ENCODE data around the gene PIP5K1C. TPM values are rescaled to one million over a fixed set of nuclear protein-coding genes. Genes with fewer than 3 reads are reported as not detected.

The PIP5K1C gene
- polyA plus RNA-seq, 1 donor (not counting 4 experiments of a cell fraction or from before 2014, with no cell fraction given) = 3.6 TPM

GRCh38 chr19:3646336-3647092 lies 53.8 kb downstream of the PIP5K1C start:
- dilution Hi-C loops (cut with MboI; ENCODE audit: extremely low pct_ligation_motif_present, low sequenced_read_pairs) = no loop called here
- peaks cover 0 to 19% of the 10 kb centered on the region in 2 experiments for H3K36me3 ChIP-seq (ENCODE audit: control insufficient read depth in 2 of 2, extremely low read depth in 1 of 2, insufficient read depth in 2 of 2, low read length in 2 of 2)
- no peak overlapping the region for H3K27ac ChIP-seq (ENCODE audit: control insufficient read depth, insufficient read depth, low read length)
- no peak for FAIRE-seq
- no peaks in the 10 kb centered on the region for H3K27me3 ChIP-seq (ENCODE audit: control insufficient read depth, extremely low read depth, insufficient read depth, low read length)
- DNase-seq (ENCODE audit: low read depth, low spot score) = no peak
- no peaks in the 10 kb centered on the region for H3K9me3 ChIP-seq (ENCODE audit: control insufficient read depth, low read depth, low read length)
- H3K4me1 ChIP-seq (ENCODE audit: control insufficient read depth, extremely low read depth, insufficient read depth, low read length) = no peaks in the 10 kb centered on the region
- no peaks in the 10 kb centered on the region for H3K9me1 ChIP-seq (ENCODE audit: control insufficient read depth, extremely low read depth, insufficient read depth, low read length)
- H3K9ac ChIP-seq (ENCODE audit: control insufficient read depth, extremely low read depth, insufficient read depth, low read length) = no peak overlapping the region
- no peak overlapping the region for H3K4me2 ChIP-seq (ENCODE audit: control insufficient read depth, extremely low read depth, insufficient read depth, low read depth, low read length)
- no peak for TF ChIP-seq EZH2 (IDR thresholded peaks at IDR 0.05; ENCODE audit: low read length)
- no peaks in the 10 kb centered on the region for H4K20me1 ChIP-seq (ENCODE audit: control insufficient read depth, extremely low read depth, insufficient read depth, low read length)
- H2AFZ ChIP-seq (ENCODE audit: control insufficient read depth, low read length) = no peak overlapping the region
- H3K79me2 ChIP-seq (ENCODE audit: control insufficient read depth, insufficient read depth, low read length) = no peaks in the 10 kb centered on the region
- no peak overlapping the region for H3K4me3 ChIP-seq (ENCODE audit: control insufficient read depth in 2 of 3, extremely low read depth in 1 of 3, insufficient read depth in 2 of 3, low read depth in 1 of 3, low read length in 3 of 3)

- no peaks in the 10 kb centered on the region for H3K27me3 ChIP-seq (ENCODE audit: control insufficient read depth, extremely low read depth, insufficient read depth, low read length)
- no peak for FAIRE-seq
Observed at GRCh38 chr19:3645726-3646125, 54.5 kb downstream of the PIP5K1C start.

GRCh38 chr19:3645067-3645396 lies 55.2 kb downstream of the PIP5K1C start:
- H3K27ac ChIP-seq (ENCODE audit: control insufficient read depth, insufficient read depth, low read length) = no peak overlapping the region
- H3K9me1 ChIP-seq (ENCODE audit: control insufficient read depth, extremely low read depth, insufficient read depth, low read length) = no peaks in the 10 kb centered on the region
- H3K27me3 ChIP-seq (ENCODE audit: control insufficient read depth, extremely low read depth, insufficient read depth, low read length) = no peaks in the 10 kb centered on the region
- no peak for DNase-seq (ENCODE audit: low read depth, low spot score)
- FAIRE-seq = no peak
- H3K4me3 ChIP-seq (ENCODE audit: control insufficient read depth in 2 of 3, extremely low read depth in 1 of 3, insufficient read depth in 2 of 3, low read depth in 1 of 3, low read length in 3 of 3) = no peak overlapping the region
- H2AFZ ChIP-seq (ENCODE audit: control insufficient read depth, low read length) = no peak overlapping the region
- H3K36me3 ChIP-seq (ENCODE audit: control insufficient read depth in 2 of 2, extremely low read depth in 1 of 2, insufficient read depth in 2 of 2, low read length in 2 of 2) = peaks cover 0 to 16% of the 10 kb centered on the region in 2 experiments
- H3K79me2 ChIP-seq (ENCODE audit: control insufficient read depth, insufficient read depth, low read length) = no peaks in the 10 kb centered on the region
- no peaks in the 10 kb centered on the region for H3K4me1 ChIP-seq (ENCODE audit: control insufficient read depth, extremely low read depth, insufficient read depth, low read length)
- H3K9me3 ChIP-seq (ENCODE audit: control insufficient read depth, low read depth, low read length) = no peaks in the 10 kb centered on the region
- dilution Hi-C loops (cut with MboI; ENCODE audit: extremely low pct_ligation_motif_present, low sequenced_read_pairs) = no loop called here
- no peak overlapping the region for H3K4me2 ChIP-seq (ENCODE audit: control insufficient read depth, extremely low read depth, insufficient read depth, low read depth, low read length)
- no peak overlapping the region for H3K9ac ChIP-seq (ENCODE audit: control insufficient read depth, extremely low read depth, insufficient read depth, low read length)
- TF ChIP-seq EZH2 (IDR thresholded peaks at IDR 0.05; ENCODE audit: low read length) (no peak), CTCF (optimal IDR thresholded peaks at IDR 0.05 in 1 of 3, IDR thresholded peaks at IDR 0.05 in 1 of 3, conservative IDR thresholded peaks at IDR 0.05 in 1 of 3; ENCODE audit: extremely low read depth in 1 of 3, insufficient read depth in 2 of 3, low read length in 3 of 3) (no peak)
- no peaks in the 10 kb centered on the region for H4K20me1 ChIP-seq (ENCODE audit: control insufficient read depth, extremely low read depth, insufficient read depth, low read length)

More at GRCh38 chr19:3645726-3646125, 54.5 kb downstream of the PIP5K1C start:
- Histone ChIP-seq H4K20me1 (ENCODE audit: control insufficient read depth, extremely low read depth, insufficient read depth, low read length) (no peaks in the 10 kb centered on the region), H3K4me2 (ENCODE audit: control insufficient read depth, extremely low read depth, insufficient read depth, low read depth, low read length) (no peak overlapping the region), H3K36me3 (ENCODE audit: control insufficient read depth in 2 of 2, extremely low read depth in 1 of 2, insufficient read depth in 2 of 2, low read length in 2 of 2) (peaks cover 0 to 16% of the 10 kb centered on the region in 2 experiments), H2AFZ (ENCODE audit: control insufficient read depth, low read length) (no peak overlapping the region), H3K4me3 (ENCODE audit: control insufficient read depth in 2 of 3, extremely low read depth in 1 of 3, insufficient read depth in 2 of 3, low read depth in 1 of 3, low read length in 3 of 3) (no peak overlapping the region), H3K79me2 (ENCODE audit: control insufficient read depth, insufficient read depth, low read length) (no peaks in the 10 kb centered on the region), H3K9ac (ENCODE audit: control insufficient read depth, extremely low read depth, insufficient read depth, low read length) (no peak overlapping the region), H3K9me1 (ENCODE audit: control insufficient read depth, extremely low read depth, insufficient read depth, low read length) (no peaks in the 10 kb centered on the region), H3K9me3 (ENCODE audit: control insufficient read depth, low read depth, low read length) (no peaks in the 10 kb centered on the region), H3K4me1 (ENCODE audit: control insufficient read depth, extremely low read depth, insufficient read depth, low read length) (no peaks in the 10 kb centered on the region), H3K27ac (ENCODE audit: control insufficient read depth, insufficient read depth, low read length) (no peak overlapping the region)
- no peak for TF ChIP-seq EZH2 (IDR thresholded peaks at IDR 0.05; ENCODE audit: low read length)
- dilution Hi-C loops (cut with MboI; ENCODE audit: extremely low pct_ligation_motif_present, low sequenced_read_pairs) = no loop called here
- no peak for DNase-seq (ENCODE audit: low read depth, low spot score)

All from keratinocyte (primary cell).